GM19438 (cell line): ENCODE data around the gene SYT13.
"Not testable (repeated sequence)": the region's sequence is repeated elsewhere in the genome, so short reads cannot be mapped to it uniquely, and the experiment has no call there.

Source experiments
- ATAC-seq: cut with Tn5 transposase; IDR thresholded peaks from one replicate; pipeline ENCODE4 v1.9.1; 2021; ENCODE audit warnings: low read depth; ENCODE audit not compliant: unreplicated experiment

SYT13 gene

GRCh38 chr11:45250035-45250718 is 36.0 kb downstream of the SYT13 start:
- ATAC-seq = no peak

GRCh38 chr11:45249372-45249771 is 36.8 kb downstream of the SYT13 start:
- ATAC-seq = not testable (repeated sequence)

GRCh38 chr11:45248501-45249011 is 37.6 kb downstream of the SYT13 start:
- no peak for ATAC-seq

DNA sequence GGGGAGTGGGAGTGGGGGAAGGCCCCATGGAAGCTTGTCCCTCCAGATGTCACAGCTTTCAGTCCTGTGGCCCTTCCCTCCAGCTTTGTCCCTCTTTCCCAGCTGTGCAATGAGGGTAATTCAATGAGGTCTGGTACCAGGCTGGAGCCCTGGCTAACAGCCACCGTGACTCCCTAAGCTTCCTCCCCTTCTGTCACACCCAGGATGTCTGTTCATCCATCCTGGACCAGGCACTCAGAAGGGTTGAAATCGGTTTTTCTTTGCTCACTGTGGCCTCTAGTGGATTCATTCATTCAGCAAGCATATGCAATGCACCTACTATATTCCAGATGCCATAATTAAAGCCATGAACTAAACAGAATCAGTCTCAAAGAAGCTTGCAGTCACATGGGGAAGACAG is 38.7 kb downstream of the SYT13 start:
- ATAC-seq = no peak

DNA sequence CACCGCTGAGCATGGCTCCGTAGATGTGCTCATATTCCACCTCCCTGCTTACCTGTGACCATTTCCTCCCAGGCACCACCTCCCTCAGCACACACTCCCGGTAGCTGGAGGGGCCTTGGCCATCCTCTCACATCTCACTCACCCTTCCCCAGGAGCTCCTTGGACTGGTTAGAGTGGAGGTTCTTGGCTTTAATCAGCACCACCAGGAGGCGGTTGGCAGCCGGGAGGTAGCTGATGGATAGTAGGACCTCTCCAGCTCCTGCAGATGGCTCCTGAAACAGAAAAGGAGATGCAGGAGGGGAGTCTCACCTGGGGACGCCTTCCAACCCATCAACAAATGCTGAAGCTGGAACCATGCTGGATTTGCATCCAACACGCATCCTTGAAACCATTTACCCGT is 39.9 kb downstream of the SYT13 start:
- ATAC-seq = no peak

GRCh38 chr11:45245218-45246045 is 40.7 kb downstream of the SYT13 start:
- no peak for ATAC-seq

GRCh38 chr11:45243967-45244366 is 42.2 kb downstream of the SYT13 start:
- no peak for ATAC-seq

- ATAC-seq = no peak
Measured at GRCh38 chr11:45239733-45240132, 46.4 kb downstream of the SYT13 start.

GRCh38 chr11:45238724-45239123 is 47.4 kb downstream of the SYT13 start:
- no peak for ATAC-seq

GRCh38 chr11:45237711-45238315 is 48.3 kb downstream of the SYT13 start:
- ATAC-seq = no peak

DNA sequence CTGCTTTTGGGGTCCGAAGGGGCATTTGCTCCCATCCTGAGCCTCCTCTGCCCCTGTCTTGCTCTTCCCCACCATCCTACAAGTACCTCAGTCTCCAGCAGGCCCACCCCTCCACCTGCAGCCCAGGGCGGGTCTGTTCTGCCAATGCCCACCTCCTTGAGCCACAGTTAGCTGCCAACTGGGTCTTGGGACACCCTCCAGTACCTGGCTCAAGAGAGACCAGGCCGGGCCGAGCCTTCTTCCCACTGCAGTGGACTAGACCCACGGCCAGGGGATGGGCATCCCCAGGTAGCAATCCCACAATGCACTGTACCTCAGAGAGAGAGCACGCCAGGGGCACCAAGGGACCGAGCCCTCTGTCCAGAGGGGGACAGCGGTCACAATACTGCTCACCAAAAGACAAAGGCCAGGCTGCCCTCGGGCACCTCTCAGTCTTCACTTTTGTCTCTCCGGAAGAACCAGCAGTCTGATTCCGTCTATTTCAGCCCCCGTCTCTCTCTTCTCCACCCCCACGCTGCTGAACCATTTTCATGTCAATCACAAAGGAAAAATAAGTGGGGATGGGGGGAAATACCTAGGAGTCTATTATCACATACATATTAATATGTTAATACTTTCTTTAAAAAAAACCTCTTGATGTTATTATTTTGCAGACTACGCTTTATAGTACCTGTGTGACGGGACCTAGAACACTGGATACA is 51.7 kb downstream of the SYT13 start:
- no peak for ATAC-seq

DNA sequence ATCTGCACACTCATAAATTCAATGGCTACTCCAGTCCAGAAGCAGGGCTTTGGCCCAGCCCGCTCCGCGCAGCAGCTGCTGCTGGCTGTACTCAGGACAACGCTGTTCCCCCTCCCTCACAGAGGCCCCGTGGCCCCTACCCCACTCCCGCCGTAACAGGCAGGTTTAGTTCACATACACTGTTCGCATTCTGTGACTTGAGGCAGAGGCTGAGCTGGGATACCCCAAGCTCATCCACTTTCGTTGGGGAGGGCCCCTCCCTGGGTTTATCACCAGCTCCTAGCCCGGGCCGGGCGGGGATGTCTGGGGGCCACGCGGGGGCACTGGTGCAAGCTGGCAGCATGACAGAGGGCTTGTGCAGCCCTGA is 52.4 kb downstream of the SYT13 start:
- ATAC-seq = no peak

- ATAC-seq = peak; percentile 77
Measured at GRCh38 chr11:45233121-45233803, 52.9 kb downstream of the SYT13 start.

DNA sequence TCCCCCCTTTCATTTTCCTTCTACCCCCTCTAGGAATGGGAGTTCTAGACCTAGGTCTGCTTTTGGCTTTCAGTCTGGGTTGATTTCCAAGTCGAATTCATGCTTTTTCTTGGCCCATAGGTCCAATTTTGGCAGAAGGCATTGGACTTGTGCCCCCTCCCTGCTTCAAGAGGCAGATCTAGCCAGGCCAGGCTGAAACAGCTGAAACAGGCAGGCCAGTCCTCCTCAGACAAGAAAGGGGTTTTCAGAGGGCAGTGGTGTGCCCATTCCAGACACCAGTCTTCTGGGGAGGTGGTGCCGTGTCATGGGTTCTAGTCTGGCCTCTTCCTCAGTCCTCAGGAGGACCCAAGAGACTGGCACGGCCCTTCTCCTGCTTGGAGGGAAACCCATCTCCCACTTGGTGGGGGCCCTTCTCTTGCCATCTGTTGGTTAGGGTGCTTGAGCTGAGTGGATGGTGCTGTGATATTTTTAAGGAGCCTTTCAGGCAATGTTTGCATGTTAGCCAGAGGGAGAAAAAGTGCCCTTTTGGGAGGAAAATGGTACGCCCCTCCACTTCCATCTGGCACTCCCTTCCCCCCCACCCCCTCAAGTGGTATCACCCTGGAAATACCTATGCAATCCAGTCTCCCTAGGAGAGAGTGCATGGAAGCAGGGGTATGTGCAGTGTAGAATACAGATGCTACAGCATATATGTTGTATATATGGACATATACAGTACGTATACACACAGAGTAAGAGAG is 53.6 kb downstream of the SYT13 start:
- no peak for ATAC-seq

- ATAC-seq = no peak
Measured at GRCh38 chr11:45229401-45230020, 56.6 kb downstream of the SYT13 start.

- ATAC-seq = no peak
Measured at GRCh38 chr11:45227836-45228235, 58.3 kb downstream of the SYT13 start.

DNA sequence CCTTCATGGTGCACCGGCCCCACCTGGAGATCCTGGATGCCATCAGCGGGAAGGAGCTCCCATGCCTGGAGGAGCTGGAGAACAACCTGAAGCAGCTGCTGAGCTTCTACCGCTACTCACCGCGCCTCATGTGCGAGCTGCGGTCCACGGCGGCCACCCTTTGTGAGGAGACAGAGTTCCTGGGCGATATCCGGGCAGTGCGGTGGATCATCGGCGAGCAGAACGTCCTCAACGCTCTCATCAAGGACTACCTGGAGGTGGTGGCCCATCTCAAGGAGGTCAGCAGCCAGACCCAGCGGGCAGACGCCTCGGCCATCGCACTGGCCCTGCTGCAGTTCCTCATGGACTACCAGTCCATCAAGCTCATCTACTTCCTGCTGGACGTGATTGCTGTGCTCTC is 59.2 kb downstream of the SYT13 start:
- ATAC-seq = no peak

- no peak for ATAC-seq
Measured at GRCh38 chr11:45225961-45226871, 59.9 kb downstream of the SYT13 start.
